Measurements from ENCODE around the gene SPRED2.

DNA sequence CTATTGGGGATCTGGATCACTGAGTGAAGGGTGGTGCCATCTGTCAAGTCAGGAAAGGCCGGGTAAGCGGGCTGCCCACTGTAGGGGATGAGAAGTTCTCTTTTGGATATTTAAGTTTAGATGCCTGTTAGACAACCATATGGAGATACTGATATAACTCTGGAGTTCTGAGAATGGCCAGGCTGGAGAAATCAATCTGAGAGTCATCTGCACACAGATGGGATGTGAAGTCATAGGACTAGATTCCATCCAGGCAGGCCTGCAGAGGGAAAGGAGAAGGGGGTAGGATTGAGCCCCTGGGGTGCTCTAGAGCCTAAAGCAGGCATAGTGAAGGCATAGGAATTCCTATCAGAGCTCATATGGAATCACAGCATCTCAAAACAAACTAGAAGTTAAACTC, 30.1 kb downstream of the SPRED2 start:
- TF ChIP-seq EZH2 (IDR thresholded peaks at IDR 0.05) (no peak), POLR2AphosphoS5 (IDR thresholded peaks at IDR 0.05; ENCODE audit: borderline replicate concordance, low read depth, low read length) (no peak)
